ENCODE measurements around the gene CHRNB4. TPM values are rescaled to one million over a fixed set of nuclear protein-coding genes. Genes with fewer than 3 reads are reported as not detected.

CHRNB4 gene
- total RNA-seq, 1 experiment from 2014 or later = 0.08 TPM

DNA sequence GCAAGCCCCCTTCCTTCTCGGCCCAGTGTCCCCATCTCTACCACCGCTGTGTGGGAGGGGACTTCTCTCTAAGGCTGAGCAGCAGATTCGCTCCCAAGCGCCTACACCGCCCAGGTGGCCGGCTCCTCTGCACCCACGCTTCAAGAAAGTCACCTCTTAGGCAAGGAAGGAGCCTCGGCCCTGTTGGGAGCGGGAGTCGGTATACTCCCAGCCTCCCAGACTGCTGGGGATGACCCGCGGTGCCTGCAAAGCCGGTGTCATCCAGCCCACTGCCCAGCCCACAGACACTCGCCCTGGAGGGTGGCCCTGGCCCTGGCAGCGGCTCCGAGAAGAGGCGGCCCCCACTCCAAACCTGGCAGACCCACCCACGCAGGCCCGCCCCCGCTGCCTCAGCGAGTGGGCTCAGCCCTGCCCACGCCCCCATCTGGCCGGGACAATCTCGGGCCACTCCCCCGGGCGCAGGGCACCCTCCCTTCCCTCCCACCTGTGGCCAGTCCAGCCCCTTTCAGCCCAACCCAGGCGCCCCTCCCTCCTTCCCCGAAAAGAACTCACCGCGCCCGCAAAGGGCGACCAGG lies 396 bp downstream of the CHRNB4 start:
- DNase-seq (ENCODE audit: low read depth, low spot score) = no peak
- in situ Hi-C loops (cut with HindIII; ENCODE audit: low pct_unique_long_range_greater_than_20kb, low sequenced_read_pairs) = no loop called here

DNA sequence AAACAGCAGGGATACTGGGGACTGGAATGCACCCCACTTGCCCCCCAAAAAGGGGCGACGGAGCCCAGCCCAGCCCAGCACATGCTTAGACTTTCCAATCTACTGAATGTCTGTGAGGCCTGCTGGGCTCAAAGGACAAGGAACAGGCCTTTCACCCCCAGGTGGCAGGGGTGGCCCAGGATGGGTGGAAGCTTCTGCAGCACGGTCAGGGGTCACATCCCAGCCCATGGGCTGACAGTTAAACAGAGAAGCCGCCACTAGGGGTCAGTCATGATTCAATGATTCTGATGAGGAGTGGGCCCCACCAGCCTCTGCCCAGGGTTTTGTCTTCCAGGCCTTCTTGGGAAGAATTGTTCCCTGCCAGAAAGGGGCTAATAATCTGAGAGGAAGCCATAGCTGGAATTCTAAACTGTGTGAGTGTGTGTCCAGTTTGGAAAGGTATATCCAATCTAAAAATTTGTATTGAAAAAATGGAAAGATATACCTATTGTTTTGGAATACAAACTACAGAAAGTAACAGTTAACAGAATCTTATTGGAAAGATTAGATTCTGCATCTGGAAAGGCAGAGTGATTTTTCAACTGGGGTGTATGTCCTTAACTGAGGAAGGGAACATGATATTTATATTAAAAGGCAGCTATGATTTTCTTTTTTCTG lies 2.2 kb downstream of the CHRNB4 start:
- in situ Hi-C loops (cut with HindIII; ENCODE audit: low pct_unique_long_range_greater_than_20kb, low sequenced_read_pairs) = no loop called here
- DNase-seq (ENCODE audit: low read depth, low spot score) = peak; percentile 82

DNA sequence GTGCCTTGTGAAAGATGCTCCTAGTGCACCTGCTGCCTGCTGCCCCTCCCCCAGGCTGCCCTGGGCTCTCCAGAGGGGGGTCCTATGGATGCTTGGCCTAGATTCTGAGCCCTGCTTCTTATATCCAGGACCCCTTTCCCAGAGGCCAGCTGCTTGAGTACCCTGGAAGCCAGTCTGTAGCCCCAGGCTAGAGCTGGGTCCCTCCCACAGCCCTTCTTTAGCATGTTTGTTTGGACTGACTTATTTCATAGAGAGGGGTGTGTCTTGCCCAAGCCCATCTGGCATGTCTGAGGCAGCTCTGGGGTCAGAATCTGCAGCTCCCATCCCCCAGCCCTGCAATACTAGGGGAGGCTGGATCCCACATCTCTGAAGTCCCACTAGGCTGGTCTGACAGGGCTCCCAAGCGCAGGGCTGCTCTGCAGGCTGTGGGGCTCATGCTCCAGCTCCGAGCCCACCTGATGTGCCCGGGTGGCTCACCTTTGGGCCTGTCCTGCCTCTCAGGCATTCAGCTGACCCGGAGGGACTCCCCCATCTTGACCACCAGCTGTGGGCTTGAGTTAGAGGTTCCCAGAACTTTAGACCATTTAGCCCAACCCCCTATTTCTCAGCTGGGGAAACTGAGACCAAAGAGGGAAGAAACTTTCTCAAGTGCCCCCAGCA lies 3.1 kb downstream of the CHRNB4 start:
- DNase-seq (ENCODE audit: low read depth, low spot score) = no peak
- in situ Hi-C loops (cut with HindIII; ENCODE audit: low pct_unique_long_range_greater_than_20kb, low sequenced_read_pairs) = no loop called here

DNA sequence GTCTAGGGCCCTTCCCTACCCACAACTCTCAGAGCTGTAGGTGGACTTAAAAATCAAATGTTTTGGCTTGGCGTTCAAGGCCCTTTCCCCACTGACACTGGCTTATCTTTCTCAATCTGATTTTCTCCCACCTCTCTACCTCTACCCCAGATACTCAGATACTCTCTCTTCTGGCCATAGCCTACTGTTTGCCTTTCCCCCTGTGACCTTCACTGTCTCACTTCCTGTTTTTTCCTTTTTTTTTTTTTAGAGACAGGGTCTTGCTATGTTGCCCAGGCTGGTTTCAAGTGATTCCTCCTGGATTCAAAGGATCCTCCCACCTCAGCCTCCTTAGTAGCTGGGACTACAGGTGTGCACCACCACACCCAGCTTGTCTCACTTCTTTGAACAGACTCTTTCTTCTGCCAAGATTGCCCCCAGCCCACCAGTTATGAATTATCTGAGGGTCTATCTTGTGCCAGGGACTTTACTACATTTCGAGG lies 4.6 kb downstream of the CHRNB4 start:
- in situ Hi-C loops (cut with HindIII; ENCODE audit: low pct_unique_long_range_greater_than_20kb, low sequenced_read_pairs) = no loop called here
- DNase-seq (ENCODE audit: low read depth, low spot score) = no peak

DNA sequence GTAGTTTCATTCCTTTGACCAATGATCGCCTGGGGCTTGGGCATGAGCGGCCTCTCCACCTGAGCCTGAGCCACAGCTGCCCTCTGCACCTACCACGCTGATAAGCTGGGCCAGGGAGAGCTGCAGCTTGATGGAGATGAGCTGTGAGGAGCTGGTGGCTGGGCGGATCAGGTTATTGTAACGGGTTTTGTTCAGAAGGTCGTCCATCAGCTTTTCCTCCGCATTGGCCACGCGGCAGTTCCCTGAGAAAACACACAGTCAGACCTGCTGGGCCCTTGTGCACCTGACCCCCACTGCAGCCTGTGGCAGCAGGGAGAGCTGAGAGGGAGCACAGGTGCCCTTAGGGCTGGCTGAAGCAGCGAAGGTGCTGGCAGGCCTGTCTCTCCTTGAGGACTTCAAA lies 5.7 kb downstream of the CHRNB4 start:
- in situ Hi-C loops (cut with HindIII; ENCODE audit: low pct_unique_long_range_greater_than_20kb, low sequenced_read_pairs) = no loop called here
- DNase-seq (ENCODE audit: low read depth, low spot score) = no peak

DNA sequence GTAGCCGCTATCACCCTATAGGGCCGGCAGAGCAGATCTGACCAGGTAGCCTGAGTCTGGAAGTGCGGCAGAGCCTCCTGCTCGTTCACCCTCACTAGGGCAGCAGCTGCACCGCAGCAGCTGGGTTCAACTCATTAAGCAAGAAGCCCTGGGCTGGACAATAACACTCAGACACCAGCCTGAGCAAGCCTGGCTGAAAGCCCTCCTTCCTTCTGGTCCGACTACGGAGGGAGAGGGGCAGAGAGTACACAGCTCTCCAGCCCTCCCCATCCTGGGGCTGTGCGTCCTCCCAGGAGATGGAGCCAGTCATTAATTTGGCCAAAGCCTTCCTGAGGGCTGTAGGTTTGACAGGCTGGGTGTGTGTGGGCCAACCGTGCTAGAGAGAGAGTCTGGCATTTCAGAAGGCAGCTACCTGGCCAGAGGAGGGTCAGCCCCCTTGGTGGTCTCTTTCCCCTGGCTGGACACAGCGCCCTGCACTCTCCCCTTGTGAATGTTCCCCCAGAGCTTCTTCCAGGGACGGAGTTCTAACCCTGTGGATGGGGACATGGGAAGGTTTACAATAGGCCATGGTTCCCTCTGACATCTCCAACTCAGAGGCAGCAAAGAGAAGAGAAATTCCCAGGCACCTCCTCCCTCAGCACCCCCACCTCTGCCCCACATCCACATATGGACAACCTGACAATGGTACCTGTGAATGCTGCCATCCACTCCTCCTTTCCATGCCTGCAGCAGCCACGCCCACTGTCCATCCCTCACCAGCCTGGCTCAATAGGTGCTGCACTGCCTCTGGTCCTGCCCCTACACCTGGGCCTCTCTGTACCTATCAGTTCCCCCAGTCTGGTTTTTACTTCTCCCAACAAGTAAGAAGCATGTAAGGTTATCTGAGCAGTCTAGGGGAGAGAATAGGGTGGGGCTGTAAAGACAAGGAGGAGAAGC lies 6.5 kb downstream of the CHRNB4 start:
- DNase-seq (ENCODE audit: low read depth, low spot score) = no peak
- in situ Hi-C loops (cut with HindIII; ENCODE audit: low pct_unique_long_range_greater_than_20kb, low sequenced_read_pairs) = no loop called here

DNA sequence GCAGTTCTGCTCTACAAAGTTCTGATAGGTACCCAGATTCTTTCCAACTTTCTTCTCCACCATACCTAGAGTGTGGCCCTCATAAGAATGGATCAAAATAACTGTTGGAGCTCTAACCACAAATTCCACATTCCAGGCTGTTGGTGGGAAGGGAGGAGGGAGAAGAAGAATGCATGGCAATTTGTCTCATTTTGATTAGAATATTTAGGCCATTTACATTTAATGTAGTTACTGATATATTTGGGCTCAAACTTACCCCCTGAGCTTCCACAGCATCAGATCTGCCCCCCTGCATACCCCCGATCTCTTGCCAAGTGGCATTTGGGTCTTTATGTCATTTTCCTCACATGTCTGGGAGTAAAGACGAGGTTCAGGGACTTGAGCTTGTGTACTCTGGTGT lies 7.7 kb downstream of the CHRNB4 start:
- in situ Hi-C loops (cut with HindIII; ENCODE audit: low pct_unique_long_range_greater_than_20kb, low sequenced_read_pairs) = no loop called here
- no peak for DNase-seq (ENCODE audit: low read depth, low spot score)

DNA sequence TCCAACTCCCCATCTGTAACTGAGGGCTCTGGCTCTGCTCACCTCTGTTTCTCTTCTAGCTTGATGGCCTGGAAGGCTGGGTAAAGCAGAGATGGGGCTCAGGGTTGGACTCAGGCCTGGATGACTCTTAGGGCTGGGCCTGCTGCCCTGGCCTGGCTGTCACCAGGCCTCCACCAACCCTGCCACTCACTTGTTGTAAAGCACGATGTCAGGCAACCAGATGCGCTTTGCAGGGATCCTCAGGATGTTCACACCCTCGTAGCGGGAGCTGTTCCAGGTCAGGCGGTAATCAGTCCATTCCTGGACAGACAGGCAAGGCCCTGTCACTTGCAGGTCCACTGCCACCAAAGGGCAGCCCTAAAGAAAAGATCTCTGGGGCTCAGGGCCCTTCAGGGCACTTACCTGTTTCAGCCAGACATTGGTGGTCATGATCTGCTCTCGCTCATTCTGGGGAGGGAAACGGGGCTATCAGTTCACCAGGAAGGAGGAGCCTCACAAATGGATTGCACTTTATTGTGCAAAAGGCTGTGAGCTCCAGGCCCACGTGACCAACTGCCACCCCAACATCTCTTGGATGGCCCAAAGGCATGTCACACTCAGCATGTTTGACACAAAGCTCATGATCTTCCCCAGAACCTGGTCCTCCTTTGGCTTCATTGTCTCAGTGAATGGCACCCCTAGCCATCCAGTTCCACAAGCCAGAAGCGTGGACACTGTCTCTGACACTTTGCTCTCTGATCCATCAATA lies 9.9 kb downstream of the CHRNB4 start:
- in situ Hi-C loops (cut with HindIII; ENCODE audit: low pct_unique_long_range_greater_than_20kb, low sequenced_read_pairs) = no loop called here
- no peak for DNase-seq (ENCODE audit: low read depth, low spot score)

DNA sequence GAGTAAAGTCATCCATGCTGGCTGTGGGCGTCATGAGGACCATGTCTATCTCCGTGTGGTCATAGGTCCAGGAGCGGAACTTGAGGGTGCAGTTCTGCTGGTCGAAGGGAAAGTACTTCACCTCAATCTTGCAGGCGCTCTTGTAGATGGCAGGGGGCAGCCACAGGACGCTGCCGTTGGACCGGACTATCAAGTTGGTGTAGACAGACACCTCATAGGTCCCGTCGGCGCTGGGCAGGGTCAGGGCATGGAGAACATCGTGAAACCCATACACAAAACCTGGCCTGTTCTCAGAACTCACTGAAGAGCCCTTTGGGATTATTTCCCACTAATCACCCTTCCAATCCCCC lies 11.3 kb downstream of the CHRNB4 start:
- in situ Hi-C loops (cut with HindIII; ENCODE audit: low pct_unique_long_range_greater_than_20kb, low sequenced_read_pairs) = no loop called here
- no peak for DNase-seq (ENCODE audit: low read depth, low spot score)

DNA sequence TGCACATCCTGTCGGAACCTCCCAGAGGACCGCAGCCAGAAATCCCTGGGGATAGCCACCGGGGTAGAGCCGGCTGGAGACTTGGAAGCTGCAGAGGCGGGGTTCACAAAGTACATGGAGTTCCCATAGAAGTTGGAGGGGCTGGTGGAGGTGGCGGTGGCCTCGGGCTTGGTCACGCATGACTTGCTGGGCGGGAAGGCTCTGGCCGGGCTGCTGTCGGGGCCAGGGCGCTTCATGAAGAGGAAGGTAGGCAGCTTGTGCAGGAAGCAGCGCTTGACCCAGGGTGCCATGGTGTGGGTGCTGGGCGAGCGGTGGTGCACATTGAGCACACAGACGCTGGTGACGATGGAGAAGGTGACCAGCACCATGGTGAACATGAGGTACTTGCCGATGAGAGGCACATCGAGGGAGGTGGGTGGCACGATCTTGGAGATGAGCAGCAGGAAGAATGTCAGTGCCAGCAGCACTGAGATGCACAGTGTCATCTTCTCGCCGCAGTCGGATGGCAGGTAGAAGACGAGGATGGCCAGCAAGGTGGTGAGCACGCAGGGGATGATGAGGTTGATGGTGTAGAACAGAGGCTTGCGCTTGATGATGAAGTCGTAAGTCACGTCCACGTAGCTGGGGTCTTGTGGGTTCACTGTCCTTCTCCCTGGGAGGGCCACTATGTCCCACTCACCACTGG lies 11.8 kb downstream of the CHRNB4 start:
- DNase-seq (ENCODE audit: low read depth, low spot score) = no peak
- in situ Hi-C loops (cut with HindIII; ENCODE audit: low pct_unique_long_range_greater_than_20kb, low sequenced_read_pairs) = no loop called here

DNA sequence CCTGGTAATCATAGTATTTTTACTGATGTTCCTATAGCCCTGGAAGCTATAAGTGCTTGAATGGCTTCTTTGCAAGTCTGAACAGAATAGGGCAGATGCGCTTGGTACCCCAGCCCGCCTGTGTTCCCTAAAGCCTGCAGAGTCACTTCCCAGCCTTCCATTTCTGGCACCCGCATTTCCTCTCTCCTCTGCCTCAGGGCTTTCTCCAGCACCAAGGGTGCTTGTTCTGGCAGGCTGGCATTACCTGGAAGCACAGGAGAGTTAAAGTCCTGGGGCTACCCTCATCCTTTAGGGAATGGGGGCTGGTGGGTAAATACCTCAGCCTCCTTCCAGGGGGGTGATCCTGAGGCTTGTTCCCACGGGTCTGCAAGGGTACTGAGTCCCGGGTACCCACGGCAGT lies 12.8 kb downstream of the CHRNB4 start:
- in situ Hi-C loops (cut with HindIII; ENCODE audit: low pct_unique_long_range_greater_than_20kb, low sequenced_read_pairs) = no loop called here

DNA sequence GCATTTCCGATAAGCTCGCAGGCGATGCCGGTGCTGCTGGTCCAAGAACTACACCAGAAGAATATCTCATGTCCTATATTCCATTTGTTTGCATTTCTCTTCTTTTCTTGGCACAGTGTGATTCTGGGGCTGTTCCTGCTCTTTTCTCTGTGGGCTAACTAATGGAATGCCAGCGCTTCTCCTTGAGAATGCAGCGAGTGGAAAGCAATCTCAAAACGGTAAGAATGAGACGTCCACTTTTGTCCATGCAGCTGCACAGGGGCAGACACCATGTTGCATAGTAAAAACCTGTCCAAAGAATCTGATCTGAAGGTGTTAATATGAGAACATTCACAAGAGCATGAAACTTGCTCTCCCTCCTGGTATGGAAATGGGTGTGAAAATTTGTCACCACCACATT lies 13.7 kb downstream of the CHRNB4 start:
- in situ Hi-C loops (cut with HindIII; ENCODE audit: low pct_unique_long_range_greater_than_20kb, low sequenced_read_pairs) = no loop called here
- DNase-seq (ENCODE audit: low read depth, low spot score) = no peak

More for the DNA sequence above, 12.8 kb downstream of the CHRNB4 start:
- DNase-seq (ENCODE audit: low read depth, low spot score) = no peak

DNA sequence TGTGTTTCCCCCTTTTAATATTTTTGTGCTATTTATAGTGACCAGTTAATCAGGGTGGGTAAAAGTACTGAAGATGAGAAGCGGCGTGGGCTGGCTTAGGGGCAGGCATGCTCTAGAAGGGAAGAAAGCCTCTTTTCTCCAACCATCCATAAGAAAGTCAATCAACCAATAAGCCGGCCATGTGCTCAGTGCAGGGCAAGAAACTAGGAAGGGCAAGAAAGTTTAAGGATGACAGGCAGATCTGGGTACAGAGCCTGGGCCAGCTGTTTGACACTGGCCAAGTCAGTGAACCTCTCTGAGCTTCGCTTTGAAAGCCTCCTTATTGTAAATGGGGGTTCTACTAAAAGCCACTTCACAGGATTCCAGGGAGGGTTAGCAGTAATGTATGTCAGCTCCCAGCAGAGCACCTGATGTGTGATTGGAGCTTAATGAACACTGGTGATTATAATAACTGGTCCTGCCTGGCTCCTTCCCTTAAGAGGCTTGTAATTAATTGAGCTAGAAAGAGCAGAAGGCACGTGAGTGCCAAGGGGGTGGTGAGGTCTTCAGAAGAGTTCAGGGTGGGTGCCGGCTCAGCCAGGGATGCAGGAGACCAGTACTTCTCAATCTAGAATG lies 14.5 kb downstream of the CHRNB4 start:
- in situ Hi-C loops (cut with HindIII; ENCODE audit: low pct_unique_long_range_greater_than_20kb, low sequenced_read_pairs) = no loop called here
- no peak for DNase-seq (ENCODE audit: low read depth, low spot score)

DNA sequence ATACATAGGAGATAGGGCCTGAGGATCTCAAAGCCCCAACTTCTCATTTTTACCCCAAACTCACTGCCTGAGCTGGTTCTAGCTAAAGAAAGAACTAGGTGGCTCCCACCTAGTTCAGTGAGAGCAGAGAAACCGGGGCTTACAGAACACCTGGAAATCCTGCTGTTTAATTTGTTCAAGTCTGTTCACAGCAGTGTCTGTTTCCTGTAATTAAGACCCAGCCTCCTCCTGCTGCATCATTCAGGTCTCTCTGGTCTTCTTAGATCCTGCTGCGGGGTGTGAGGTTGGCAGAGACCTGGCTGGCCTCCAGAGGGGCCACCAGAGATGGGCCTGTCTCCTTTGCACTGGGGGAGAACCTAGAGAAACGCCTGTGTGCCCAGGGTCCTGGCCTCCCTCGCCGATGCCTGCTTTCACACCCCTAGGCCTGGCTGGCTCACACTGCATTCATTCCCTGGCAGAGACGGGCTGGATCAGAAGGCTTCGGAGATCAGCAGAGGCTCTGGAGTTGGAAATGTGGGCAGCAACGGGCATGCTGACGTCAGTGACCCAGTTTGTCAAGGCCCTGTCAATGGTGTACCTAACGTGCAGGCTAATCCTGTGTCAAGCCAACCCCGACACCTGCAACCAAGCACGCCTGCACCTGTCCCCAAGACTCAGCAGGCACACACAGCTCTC lies 15.3 kb downstream of the CHRNB4 start:
- in situ Hi-C loops (cut with HindIII; ENCODE audit: low pct_unique_long_range_greater_than_20kb, low sequenced_read_pairs) = no loop called here
- DNase-seq (ENCODE audit: low read depth, low spot score) = no peak

DNA sequence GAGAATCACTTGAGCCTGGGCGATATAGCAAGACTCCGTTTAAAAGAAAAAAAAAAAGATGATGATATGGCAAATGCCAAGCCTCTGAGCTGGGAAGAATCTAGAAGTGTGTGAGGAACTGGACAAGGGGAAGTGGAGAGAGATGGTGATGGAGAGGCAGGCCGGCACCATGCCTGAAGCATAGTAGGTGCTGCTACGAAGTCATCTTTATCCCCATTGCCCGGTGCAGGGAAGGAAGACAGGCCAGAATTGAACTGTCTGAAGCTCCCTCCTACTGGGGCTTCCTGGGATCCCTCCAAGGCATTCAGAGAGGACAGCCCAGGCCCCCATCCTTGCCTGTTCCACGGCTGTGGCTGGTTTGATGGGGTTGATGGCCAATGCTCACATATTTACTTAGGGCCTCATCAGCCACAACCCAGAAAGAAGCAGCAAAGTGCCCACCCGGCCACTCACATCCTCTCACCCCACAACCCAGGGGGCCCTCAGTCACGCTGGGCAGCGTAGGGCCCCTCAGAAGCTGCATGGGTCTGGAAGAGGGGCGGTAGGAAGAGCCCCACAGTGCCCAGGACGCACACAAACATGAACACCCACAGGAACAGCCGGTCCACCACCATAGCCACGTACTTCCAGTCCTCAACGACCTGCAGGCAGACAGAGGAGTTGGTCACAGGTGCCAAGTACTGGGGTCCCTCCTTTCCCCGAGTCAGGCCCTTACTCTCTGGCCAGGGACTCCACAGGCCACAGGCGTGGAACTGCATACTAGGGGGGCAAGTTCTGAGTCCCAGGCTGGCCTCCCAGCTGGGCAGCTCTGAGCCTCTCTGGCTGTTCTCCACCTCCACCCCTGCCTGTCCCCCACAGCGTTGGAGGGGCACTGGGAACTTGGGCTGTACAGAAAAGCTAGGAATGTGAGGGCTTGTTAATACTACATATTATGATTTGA lies 16.1 kb downstream of the CHRNB4 start:
- in situ Hi-C loops (cut with HindIII; ENCODE audit: low pct_unique_long_range_greater_than_20kb, low sequenced_read_pairs) = no loop called here
- DNase-seq (ENCODE audit: low read depth, low spot score) = no peak
